HG02852 (cell line): ENCODE data around the gene GAB2.
"Not testable (repeated sequence)": the region's sequence is repeated elsewhere in the genome, so short reads cannot be mapped to it uniquely, and the experiment has no call there.

Experiments
- ATAC-seq: cut with Tn5 transposase; IDR thresholded peaks from one replicate; pipeline ENCODE4 v1.9.1; 2021; ENCODE audit warnings: mild to moderate bottlenecking, moderate library complexity; ENCODE audit not compliant: unreplicated experiment

GAB2 gene

DNA sequence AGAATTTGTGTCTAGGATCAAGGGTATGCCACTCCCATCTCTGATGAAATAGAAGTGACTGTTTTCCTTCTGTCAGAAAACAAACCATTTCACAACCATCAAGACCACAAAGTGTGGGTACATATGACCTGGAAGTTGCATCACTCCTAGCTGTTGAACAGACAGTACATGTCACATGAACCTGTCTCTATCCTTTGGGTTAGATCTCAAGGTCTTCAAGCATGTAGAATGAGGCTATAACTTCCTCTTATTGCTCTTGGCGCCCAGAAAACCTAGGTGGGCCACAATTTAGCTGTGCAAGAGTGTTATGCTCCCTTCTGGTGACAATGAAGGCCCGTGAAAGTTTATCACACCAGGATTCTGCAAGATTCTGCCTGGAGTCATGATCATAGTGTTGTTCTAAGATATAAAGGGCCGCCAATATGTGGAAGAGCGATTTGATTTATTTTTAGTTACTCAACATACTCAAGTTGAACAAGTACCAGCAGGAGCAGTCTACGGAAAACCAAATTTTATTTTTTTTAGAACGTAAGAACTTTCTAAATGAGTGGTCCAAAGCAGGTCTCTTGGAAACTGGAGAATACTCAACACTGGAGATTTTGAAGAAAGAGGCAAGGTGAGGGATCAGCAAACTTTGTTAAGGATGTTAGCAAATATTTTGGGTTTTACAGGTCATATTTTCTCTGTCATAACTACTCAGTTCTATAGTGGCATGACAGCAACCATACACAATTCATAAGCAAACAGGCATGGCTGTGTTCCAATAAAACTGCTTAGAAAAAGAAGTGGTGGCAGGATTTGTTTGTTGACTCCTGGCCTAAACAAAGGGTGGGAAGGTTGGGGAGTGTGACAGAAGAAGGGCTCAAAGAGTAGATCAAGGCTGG, 127.1 kb downstream of the GAB2 start:
- ATAC-seq: no peak

DNA sequence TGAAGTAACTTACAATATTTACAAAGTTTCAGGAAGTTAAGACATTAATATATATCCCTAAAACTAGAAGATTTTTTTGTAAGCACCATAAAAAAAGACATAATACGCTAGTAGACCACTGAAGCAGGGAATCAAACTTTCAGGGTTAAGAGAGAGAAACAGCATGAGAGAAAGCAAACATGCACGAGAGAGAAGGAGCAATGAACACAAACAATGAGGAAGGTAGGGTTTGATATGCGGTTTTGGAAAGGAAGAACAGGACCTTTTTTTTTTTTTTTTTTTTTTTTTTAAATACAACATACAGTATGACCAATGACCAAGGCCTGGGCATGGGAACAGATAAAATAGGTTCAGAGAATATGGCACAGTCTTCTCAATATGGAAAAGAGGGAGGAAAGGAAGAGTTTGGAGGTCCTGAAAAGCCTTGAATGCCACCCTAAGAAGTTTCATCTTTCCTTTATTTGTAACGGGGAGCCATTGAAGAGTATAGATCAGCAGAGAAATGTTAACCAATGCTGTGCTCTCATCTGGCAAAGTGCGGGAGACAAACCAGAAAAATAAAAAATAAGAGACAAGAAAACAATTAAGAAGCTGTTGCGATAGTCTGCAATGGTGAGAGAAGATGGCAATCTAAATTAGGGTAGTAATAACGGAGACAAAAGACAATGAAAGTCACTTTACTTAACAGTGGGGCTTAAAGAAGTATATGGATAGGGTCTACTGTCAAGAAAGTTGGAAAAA, 127.9 kb downstream of the GAB2 start:
- ATAC-seq: no peak

DNA sequence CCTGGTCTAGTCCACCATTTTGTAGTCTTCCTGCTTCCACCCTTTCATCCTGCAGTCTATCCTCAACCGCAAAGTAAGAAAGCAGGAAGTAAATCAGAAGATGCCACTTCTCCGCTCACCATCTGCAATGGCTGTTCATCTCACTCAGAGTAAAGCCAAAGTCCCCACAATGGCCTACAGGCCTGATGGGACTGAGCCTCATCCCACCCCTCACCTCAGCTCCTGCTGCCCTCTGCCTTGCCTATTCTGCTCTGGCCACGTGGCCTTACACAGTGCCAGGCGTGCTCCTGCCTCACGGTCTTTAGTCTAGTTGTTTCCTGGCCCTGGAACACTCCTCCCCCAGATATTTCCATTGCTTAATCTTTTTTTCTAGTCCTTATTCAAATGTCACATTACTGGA, 133.4 kb downstream of the GAB2 start:
- ATAC-seq: no peak

DNA sequence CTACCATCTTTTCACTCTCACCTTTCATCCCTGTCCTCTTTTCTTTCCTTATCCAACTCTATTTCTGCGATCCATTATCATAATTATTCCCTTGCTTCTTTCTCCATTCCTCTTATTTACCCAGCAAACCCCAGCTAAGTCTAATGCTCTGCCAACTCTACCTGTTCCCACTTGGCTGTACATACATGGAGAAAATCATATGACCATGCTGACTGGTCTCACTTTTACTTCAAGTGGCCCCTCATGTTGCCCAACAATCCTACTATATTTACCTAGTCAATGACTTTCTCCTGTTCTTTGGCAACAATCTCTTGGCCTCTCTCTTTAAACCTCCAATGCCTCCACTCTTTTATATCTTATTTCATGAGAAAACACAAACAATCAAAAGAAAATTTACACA, 134.8 kb downstream of the GAB2 start:
- no peak for ATAC-seq

DNA sequence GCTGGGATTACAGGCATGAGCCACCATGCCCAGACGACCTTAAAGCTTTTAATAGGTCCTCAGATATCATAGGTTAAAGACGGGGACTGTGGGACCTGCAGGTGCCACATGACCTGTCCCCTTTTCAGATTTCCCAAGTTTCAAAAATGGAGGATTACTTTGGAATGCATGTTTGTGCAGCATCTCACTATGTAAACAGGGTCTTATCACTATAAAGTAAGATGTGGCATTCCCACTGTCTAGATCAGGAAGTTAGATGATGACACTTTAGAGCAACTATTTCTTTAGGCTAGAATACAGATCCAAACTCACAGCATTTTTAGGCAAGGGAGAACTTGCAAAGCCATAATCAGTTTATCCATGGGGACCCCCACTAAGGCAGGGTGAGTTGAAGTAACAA, 136.1 kb downstream of the GAB2 start:
- no peak for ATAC-seq

DNA sequence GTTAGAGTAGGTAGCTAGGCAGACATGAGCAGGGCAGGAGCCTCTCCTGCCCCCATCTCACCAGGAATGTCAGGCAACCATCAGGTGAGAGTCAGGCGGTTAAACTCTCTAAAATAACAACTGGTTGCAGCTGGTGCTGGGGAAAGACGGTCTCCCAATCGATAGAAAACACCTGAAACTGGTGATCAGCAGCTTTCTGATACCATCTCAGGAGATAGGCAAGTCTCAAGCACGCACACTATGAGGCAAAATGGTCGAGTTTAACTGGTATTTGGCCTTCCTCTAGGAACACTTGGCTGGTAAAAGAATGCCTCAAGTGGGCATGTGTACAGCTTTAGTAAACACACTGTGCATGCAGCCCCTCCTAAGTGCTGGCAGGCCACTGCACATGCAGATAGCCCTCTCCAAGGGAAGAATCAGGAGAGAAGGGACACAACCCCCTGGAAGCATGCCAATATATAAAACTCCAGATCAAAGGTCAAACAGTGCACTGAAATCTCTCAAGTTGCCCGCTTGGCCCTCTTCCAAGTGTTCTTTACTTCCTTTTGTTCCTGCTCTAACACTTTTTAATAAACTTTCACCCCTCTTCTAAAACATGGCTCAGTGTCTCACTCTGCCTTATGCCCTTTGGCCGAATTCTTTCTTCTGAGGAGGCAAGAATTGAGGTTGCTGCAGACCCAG, 140.2 kb downstream of the GAB2 start:
- no peak for ATAC-seq

DNA sequence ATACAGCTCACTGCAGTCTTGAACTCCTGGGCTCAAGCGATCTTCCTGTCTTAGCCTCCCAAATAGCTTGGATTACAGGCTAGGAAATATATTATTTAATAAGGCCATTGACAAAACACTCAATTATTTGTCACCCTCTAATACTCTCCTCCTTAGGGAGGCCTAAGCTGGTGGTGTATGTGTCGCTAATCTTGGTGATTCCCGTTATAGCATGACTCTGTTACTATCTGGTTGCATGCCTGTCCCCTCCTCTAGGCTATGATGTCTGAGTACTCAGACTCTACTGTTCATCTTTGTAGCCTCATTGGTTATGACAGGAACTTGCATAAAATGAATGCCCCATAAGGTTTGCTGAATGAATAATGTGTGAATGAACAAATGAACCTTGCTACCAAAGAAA, 141.3 kb downstream of the GAB2 start:
- ATAC-seq: no peak

DNA sequence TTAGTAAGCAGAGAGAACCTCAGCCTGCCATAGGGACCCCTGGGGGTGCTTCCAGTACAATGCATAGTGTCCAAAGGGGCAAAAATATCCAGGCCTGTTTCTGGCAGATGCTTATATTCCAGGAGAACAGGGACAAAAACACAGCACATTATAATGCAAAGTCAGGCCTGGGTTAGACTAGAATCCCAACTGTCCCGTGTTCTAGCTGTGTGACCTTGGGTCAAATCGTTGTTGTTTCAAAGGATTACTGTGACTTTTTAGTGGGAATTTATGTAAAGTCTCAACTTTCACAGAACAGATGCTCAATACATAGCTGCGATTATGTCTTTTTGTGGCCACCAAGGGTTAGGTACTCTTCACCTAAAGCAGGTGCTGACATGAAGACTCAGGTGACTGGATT, 142.9 kb downstream of the GAB2 start:
- no peak for ATAC-seq

DNA sequence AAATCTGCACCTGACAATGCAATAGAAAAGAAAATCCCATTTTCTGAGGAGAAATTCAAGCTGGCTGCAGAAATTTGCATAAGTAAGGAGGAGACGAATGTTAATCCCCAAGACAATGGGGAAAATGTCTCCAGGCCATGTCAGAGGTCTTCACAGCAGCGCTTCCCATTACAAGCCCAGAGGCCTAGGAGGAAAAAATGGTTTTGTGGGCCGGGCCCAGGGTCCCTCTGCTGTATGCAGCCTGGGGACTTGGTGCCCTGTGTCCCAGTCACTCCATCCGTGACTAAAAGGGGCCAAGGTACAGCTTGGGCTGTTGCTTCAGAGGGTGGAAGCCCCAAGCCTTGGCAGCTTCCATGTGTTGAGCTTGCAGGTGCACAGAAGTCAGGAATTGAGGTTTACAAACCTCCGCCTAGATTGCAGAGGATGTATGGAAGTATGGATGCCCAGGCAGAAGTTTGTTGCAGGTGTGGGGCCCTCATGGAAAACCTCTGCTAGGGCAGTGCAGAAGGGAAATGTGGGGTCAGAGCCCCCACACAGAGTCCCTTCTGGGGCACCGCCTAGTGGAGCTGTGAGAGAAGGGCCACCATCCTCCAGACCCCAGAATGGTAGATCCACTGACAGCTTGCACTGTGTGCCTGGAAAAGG, 144.9 kb downstream of the GAB2 start:
- ATAC-seq: not testable (repeated sequence)

DNA sequence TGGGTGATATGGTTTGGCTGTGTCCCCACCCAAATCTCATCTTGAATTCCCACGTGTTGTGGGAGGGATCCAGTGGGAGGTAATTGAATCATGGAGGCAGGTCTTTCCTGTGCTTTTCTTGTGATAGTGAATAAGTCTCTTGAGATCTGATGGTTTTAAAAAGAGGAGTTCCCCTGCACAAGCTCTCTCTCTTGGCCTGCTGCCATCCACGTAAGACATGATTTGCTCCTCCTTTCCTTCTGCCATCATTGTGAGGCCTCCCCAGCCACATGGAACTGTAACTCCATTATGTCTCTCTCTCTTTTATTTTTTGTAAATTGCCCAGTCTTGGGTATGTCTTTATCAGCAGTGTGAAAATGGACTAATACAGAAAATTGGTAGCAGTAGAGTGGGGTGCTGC, 145.8 kb downstream of the GAB2 start:
- ATAC-seq: not testable (repeated sequence)

DNA sequence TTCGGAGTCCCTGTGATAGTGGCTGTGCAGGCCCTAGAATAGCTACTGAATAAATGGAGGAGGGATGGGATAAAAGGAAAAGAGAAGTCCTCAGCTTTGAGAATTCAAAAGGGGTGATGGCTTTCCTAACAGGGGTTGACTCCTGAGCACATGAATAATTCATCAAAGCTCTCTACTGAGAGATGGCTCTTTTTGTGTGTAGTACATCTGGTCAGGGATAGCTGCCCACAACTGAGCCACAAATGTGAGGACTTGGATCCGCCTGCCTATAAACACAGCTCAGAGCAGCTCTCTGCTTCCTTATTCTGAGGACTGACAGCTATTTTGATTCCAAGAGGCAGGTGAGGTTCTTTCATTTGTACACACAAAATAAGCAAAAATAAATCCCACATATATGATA, 146.6 kb downstream of the GAB2 start:
- ATAC-seq: no peak

DNA sequence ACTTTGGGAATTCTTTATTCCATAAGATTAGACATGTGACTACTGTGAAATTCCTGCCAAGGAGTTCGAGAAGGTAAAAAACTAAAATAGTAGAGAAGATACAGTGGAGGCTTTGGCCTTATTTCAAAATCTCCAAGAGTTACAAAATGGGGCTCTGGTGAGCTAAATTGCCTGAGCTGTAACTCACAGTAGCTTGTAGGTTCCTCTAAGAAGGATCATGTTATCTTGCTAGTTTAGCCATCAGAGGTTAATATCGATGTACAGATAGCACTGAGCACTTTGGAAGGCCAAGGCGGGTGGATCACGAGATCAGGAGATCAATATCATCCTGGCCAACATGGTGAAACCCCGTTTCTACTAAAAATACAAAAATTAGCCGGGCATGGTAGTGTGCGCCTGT, 147.8 kb downstream of the GAB2 start:
- no peak for ATAC-seq

DNA sequence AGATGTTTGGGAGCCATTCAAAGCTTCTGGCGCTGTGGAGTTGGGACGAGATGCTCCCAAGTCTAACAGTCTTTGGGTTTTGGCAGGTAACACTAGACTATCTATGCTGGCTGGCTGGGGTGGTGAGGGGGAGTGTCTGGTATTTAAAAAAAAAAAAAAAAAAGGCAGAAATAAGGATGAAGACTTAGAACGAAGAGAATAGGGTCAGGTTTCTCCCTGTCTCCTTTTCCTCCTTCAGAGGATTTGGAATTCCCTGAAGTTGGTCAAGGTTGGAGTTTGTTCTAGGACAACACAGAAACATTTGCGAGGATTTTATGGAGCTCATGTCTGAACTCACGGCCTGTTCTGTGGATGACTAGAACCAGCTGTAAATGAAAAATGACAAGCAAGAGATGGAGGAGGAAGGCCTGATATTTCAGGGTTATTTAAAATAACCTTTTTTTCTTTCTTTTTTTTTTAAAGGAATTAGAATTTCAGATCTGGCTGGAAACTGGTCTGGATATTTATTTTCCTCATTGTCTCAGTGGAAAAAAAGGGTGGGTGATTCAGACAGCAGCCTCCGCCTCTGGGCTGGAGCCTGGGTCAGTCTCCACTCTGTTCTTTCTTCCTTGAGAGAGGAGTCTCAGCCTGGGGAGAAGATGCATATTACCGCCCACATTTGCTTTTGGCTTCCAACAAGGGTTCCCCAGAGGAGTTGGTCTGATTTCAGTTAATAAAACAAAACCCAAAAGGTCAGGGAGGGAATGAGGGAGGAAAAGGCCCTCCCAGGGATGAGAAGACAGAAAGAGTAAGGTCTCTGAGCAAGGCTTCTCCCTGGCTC, 148.8 kb downstream of the GAB2 start:
- ATAC-seq: no peak

DNA sequence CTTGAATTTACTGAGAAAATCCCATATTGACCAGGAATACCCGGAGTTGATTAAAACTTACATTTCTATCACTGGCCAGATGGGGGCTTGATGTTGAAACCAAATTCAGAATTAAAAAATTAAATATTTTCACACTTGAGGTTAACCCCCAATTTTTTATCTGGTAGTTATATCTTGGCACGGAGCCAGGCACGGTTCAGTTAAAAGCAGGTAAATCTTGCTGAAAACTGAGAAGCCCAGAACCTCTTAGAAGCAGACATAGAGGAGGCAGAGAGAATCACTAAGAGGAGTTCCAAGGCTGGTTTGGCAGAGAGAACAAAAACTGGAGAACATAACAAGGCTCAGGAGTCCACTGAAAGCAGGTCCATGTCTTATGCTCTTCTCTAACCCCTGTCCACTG, 151.2 kb downstream of the GAB2 start:
- no peak for ATAC-seq

DNA sequence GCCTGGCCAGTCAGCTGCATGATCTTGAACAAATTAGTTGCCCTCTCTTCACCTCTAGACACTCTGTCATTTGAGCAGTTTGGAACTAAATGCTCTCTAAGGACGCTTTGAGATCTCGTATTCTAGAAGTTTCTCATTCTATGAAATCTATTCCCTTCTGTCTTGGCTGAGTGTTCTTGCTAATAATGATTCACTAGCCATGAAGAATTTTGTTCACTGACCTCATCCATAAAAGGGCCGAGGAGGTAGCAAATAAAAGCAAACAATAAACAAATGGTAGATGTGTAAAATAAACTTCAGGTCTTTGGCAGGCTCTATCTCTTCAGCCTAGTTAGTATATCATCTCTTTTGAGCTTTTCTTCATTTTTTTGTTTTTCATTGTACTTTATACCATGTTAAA, 152.3 kb downstream of the GAB2 start:
- no peak for ATAC-seq

DNA sequence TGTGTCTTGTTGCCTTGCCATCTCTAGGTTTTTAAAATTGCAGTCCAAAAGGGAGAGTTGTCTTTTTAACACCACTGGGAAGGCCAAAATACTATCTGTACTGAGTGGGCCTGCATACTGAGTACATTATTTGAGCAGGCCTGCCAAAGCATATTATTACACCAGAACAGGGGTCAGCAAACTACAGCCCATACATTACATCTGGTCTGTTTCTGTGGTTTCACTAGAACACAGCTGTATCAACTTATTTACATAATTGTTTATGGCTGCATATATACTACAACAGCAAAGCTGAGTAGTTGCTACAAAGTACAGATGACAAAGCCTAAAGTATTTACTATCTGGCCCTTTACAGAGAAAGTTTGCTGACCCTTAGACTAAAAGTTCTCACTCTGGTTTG, 154.9 kb downstream of the GAB2 start:
- no peak for ATAC-seq

DNA sequence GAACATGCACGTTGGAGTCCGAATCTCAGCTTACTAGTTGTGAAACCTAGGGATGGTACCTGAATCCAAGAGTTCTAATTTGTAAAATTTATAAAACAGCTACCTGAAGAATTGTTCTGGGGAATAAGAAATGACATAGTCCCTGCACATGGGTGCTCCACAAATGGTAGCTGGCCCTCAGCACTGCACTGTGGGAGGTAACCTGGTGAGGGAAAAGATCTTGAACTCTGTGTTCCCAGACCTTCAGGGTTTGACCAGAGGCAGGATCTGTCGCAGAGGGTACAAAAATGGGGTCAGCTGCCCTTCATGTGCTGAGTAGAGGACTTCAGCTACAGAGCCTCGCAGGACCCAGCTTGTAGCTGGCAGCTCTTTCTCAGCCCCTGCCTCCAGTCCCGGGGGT, 155.4 kb downstream of the GAB2 start:
- no peak for ATAC-seq

DNA sequence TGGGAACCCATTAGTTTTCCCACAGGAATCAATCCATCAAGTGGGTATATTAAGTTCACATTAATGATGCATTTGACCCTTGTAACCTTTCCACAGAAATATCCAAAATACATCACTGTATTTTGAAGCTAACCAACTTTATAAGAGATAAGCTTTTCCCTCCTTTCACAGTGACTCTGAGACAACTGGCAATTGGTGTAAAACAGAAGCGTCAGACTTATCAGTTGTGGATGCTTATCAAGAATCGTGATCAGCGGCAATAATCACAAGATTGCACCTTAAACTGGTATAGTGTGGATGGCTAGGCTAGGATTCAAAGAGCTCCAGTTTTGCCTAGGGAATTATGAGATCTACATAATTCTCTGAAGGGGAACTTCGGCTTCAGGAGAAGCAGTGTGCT, 155.8 kb downstream of the GAB2 start:
- ATAC-seq: no peak

DNA sequence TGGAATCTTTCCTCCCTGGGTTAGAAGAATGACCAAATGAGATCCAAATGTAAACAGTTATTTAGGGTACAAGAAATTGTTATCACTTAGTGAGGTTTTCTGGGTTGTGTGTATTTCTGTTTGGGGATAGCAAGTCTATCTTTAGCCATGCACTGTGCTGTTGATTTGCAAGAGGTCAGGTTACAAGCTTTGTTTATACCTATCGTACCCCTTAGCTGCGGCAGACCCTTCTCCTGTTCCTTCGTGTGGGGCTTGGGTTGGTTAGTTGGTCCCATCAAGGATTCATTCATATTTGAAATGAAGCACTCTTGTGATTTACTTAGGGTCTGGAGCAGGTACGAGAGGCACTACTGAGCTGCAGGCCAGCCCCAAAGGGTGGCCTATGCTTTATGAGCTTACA, 156.3 kb downstream of the GAB2 start:
- no peak for ATAC-seq

DNA sequence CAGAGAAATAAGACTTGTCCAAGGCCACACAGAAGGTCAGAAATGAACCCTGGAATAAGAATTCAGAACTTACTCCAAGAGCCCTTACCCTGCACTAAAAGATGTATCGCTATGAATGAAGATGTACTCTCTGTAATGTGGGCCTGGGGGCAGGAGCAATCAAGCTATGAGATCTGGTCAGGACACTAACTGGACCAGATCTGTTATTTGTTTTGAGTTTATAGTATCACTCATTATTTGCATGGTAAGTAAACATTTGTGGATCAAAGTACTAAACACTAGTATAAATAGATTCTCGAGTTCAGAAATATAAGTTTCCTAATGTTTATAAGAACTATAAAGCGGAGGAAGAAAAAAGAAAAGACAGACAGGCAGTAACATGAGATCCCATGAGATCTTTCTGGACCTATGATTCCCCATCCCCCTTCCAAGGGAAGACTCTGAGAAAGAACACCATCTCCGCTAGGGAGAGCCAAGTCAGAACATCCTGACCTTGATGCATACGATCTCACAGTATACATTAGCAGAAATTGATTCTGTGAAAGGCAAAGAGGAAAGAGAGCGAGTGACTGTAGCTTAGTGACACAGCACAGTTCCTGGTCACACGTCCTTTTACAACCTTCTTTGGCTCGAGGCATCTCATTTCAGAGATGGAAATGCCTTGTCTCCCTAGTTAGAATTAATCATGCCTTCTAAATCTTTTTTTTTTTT, 157.7 kb downstream of the GAB2 start:
- ATAC-seq: no peak
